HL-60 (cell line): ENCODE data around the gene CDH3.

ENCODE experiments used
- DNase-seq, 2 experiments: peaks; one replicate each; pipeline ENCODE4 v3.0.0-alpha.2; 2010 to 2020; ENCODE audit warnings: low read depth in 1 of 2, low spot score in 1 of 2
- H3K27ac ChIP-seq: fragments of 250-450 bp; sonication (Bioruptor Pico); replicated peaks from 2 replicates; pipeline ENCODE4 v1.5.1; 2020; ENCODE audit warnings: mild to moderate bottlenecking, moderate library complexity
- H3K27me3 ChIP-seq: fragments of 250-450 bp; sonication (Bioruptor Pico); 2 replicates; pipeline ENCODE4 v1.5.1; 2021; ENCODE audit warnings: mild to moderate bottlenecking, moderate library complexity; ENCODE audit not compliant: insufficient read depth, poor library complexity, severe bottlenecking
- H3K4me3 ChIP-seq: replicated peaks from 2 replicates; pipeline ENCODE4 v1.5.1; 2011; ENCODE audit warnings: mild to moderate bottlenecking, control low read depth, low read length; ENCODE audit not compliant: insufficient read depth
- CTCF ChIP-seq: IDR thresholded peaks from one replicate; pipeline ENCODE4 v1.5.1; 2011; ENCODE audit warnings: low read length, control low read depth, inconsistent platforms; ENCODE audit not compliant: insufficient read depth
- GABPA ChIP-seq: IDR thresholded peaks from 2 replicates; pipeline ENCODE4 v1.6.1; 2012; ENCODE audit warnings: low read depth
- POLR2AphosphoS5 ChIP-seq: IDR thresholded peaks from 2 replicates; pipeline ENCODE4 v1.6.1; 2012; ENCODE audit warnings: low read depth
- REST ChIP-seq: IDR thresholded peaks from 2 replicates; pipeline ENCODE4 v1.6.1; 2012; ENCODE audit warnings: low read depth; ENCODE audit not compliant: insufficient replicate concordance
- SPI1 ChIP-seq: IDR thresholded peaks from 2 replicates; pipeline ENCODE4 v1.6.1; 2012; ENCODE audit warnings: low read depth, mild to moderate bottlenecking, borderline replicate concordance

CDH3 gene

GRCh38 chr16:68696514-68696913 is 51.4 kb downstream of the CDH3 start:
- Histone ChIP-seq H3K27ac (no peak overlapping the region), H3K4me3 (no peak overlapping the region), H3K27me3 (no peaks in the 10 kb centered on the region)
- DNase-seq = no peak
- no peak for TF ChIP-seq SPI1

- TF ChIP-seq SPI1 (no peak), REST (no peak), CTCF (no peak), GABPA (no peak), POLR2AphosphoS5 (no peak)
- no peak overlapping the region for H3K27ac ChIP-seq
- H3K27me3 ChIP-seq = no peaks in the 10 kb centered on the region
- no peak overlapping the region for H3K4me3 ChIP-seq
- no peak for DNase-seq
Measured at GRCh38 chr16:68698091-68698490, 53.0 kb downstream of the CDH3 start.

GRCh38 chr16:68700120-68700519 is 55.0 kb downstream of the CDH3 start:
- H3K4me3 ChIP-seq = no peak overlapping the region
- no peak for TF ChIP-seq GABPA
- TF ChIP-seq CTCF = no peak
- DNase-seq = peak; percentile 41 to 58
- H3K27ac ChIP-seq = no peak overlapping the region
- H3K27me3 ChIP-seq = no peaks in the 10 kb centered on the region

GRCh38 chr16:68700831-68701230 is 55.7 kb downstream of the CDH3 start:
- DNase-seq = no peak
- no peaks in the 10 kb centered on the region for H3K27me3 ChIP-seq
- no peak overlapping the region for H3K27ac ChIP-seq
- TF ChIP-seq REST = no peak
- no peak for TF ChIP-seq POLR2AphosphoS5
- TF ChIP-seq CTCF = no peak
- H3K4me3 ChIP-seq = no peak overlapping the region
